ENCODE measurements around the gene CLCN7.

DNA sequence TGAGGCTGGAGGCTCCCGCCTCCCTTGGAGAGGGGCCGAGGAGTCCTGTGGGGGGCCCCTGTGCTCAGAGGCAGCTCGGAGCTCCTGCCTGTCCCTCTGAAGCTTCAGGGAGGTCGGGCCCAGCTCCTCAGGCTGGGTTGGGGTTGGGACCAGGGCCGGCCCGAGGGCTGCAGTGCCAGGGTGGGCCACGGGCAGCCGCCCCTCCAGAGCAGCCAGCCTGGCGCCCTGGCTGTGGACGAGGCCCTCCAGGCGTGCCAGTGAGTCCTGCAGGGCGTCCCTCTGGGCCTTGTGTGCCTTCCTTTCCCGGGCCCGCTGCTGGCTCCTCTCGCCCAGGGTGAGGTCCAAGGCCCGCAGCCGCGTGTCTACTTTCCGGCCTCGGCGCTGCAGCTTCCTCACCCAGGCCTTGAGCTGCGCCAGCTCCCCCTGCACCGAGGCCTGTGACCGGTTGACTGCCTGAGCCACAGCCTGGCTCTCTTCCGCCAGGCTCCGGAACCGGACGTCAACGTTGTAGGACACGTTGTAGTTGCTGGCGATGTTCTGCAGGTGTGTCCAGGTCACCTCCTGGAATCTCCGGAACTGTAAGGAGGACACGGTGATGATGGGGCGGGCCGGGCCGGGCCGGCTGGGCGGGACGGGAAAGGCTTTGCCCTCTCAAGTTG, 12.7 kb upstream of the CLCN7 start:
- TF ChIP-seq, protein P1, sequence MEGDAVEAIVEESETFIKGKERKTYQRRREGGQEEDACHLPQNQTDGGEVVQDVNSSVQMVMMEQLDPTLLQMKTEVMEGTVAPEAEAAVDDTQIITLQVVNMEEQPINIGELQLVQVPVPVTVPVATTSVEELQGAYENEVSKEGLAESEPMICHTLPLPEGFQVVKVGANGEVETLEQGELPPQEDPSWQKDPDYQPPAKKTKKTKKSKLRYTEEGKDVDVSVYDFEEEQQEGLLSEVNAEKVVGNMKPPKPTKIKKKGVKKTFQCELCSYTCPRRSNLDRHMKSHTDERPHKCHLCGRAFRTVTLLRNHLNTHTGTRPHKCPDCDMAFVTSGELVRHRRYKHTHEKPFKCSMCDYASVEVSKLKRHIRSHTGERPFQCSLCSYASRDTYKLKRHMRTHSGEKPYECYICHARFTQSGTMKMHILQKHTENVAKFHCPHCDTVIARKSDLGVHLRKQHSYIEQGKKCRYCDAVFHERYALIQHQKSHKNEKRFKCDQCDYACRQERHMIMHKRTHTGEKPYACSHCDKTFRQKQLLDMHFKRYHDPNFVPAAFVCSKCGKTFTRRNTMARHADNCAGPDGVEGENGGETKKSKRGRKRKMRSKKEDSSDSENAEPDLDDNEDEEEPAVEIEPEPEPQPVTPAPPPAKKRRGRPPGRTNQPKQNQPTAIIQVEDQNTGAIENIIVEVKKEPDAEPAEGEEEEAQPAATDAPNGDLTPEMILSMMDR (IDR thresholded peaks at IDR 0.05), result no peak
- no peak for TF ChIP-seq ZFX (IDR thresholded peaks at IDR 0.05; ENCODE audit: borderline replicate concordance)
